Measurements from ENCODE around the gene ANKMY1.

- TF ChIP-seq CTCF (conservative IDR thresholded peaks at IDR 0.05 in 1 of 2, IDR thresholded peaks at IDR 0.05 in 1 of 2; ENCODE audit: extremely low read depth in 1 of 2, insufficient read depth in 1 of 2, low read depth in 1 of 2, low read length in 2 of 2) (no peak), EZH2 (IDR thresholded peaks at IDR 0.05; ENCODE audit: borderline replicate concordance, low read length) (no peak)
These were observed 6.0 kb downstream of the ANKMY1 start for GRCh38 chr2:240551811-240552210.

Measured in mammary epithelial cell (primary cell).